Lung (tissue), 12 donors: ENCODE measurements around the gene TCEANC. TPM values are rescaled to one million over a fixed set of nuclear protein-coding genes. Genes with fewer than 3 reads are reported as not detected.

Experiments used
- ATAC-seq: fragments of 200-7000 bp; cut with Tn5 transposase; one replicate; pipeline ENCODE4 v1.9.1; 2020; ENCODE audit warnings: moderate number of reproducible peaks; ENCODE audit not compliant: insufficient read depth, low FRiP score
- DNase-seq, 3 donors: peaks; one replicate each; pipeline ENCODE4 v3.0.0-alpha.2; 2013 to 2017
- H3K27ac ChIP-seq, 2 donors: one replicate each; pipeline ENCODE4 v1.5.1; 2013; ENCODE audit warnings: mild to moderate bottlenecking in 2 of 2, moderate library complexity in 2 of 2, control low read depth in 1 of 2, inconsistent platforms in 1 of 2, low read depth in 1 of 2, low read length in 1 of 2
- H3K27me3 ChIP-seq, 3 donors: one replicate each; pipeline ENCODE4 v1.5.1; 2013; ENCODE audit warnings: low read length in 2 of 3; ENCODE audit not compliant: control insufficient read depth in 3 of 3, insufficient read depth in 3 of 3
- H3K36me3 ChIP-seq, 4 donors: one replicate each; pipeline ENCODE4 v1.5.1; 2013; ENCODE audit warnings: low read length in 4 of 4, mild to moderate bottlenecking in 1 of 4, moderate library complexity in 1 of 4; ENCODE audit not compliant: control insufficient read depth in 4 of 4, insufficient read depth in 4 of 4
- H3K4me1 ChIP-seq, 5 donors: one replicate each; pipeline ENCODE4 v1.5.1; 2013; ENCODE audit warnings: low read length in 5 of 5, mild to moderate bottlenecking in 2 of 5, moderate library complexity in 1 of 5; ENCODE audit not compliant: control insufficient read depth in 5 of 5, insufficient read depth in 5 of 5
- H3K4me3 ChIP-seq: one replicate; pipeline ENCODE4 v1.5.1; 2013; ENCODE audit warnings: mild to moderate bottlenecking, control low read depth, moderate library complexity
- H3K9ac ChIP-seq, 2 donors: one replicate each; pipeline ENCODE4 v1.5.1; 2013; ENCODE audit warnings: low read length in 2 of 2, control low read depth in 1 of 2; ENCODE audit not compliant: insufficient read depth in 1 of 2
- H3K9me3 ChIP-seq, 4 donors: one replicate each; pipeline ENCODE4 v1.5.1; 2013; ENCODE audit warnings: low read length in 3 of 4, mild to moderate bottlenecking in 1 of 4, moderate library complexity in 1 of 4; ENCODE audit not compliant: control insufficient read depth in 4 of 4, insufficient read depth in 3 of 4
- CTCF ChIP-seq: IDR thresholded peaks from 2 replicates; pipeline ENCODE4 v1.5.1; 2012; ENCODE audit warnings: mild to moderate bottlenecking; ENCODE audit errors: control extremely low read depth, extremely low read depth
- WGBS, 2 donors: extraction: QIAGEN DNeasy Blood & Tissue Kit; methylation state at CpG; one replicate each; pipeline ENCODE4 v1.1.7; 2013; 5-methylcytosine and 5-hydroxymethylcytosine counted together
- polyA plus RNA-seq, 2 donors: library from polyadenylated mRNA; stranded (reverse); fragments of 200-250 nt; gene quantifications; one replicate each; pipeline ENCODE4 v1.2.1, GENCODE V29; 2013
- total RNA-seq, 2 donors: library from RNA; depleted of rRNA in 1 of 2; stranded (reverse); fragments of >200 nt in 1 of 2; gene quantifications; one replicate each; pipeline ENCODE4 v1.2.1, GENCODE V29; 2014 to 2021
- donor health status: control.
- donor health status: control.
- donor health status: Bipolar disorder and iron deficiency.
- donor health status: healthy.
- donor health status: DM: yes; HTN: yes; CAD: no.

TCEANC gene
- total and polyA plus RNA-seq, 4 donors, result 0.94 to 6.7 (median 2.7) TPM

- Histone ChIP-seq H3K9ac (no peak overlapping the region), H3K4me3 (no peak overlapping the region), H3K27ac (no peak overlapping the region), H3K4me1 (no peaks in the 10 kb centered on the region), H3K27me3 (peaks cover 0 to 52% (median 28%) of the 10 kb centered on the region in 3 donors), H3K36me3 (no peaks in the 10 kb centered on the region), H3K9me3 (peaks cover 0 to 3% (median 0%) of the 10 kb centered on the region in 4 donors)
- DNase-seq (no peak), ATAC-seq (no peak)
- WGBS, 2 donors, result 57 to 86% methylated on average over 1 to 2 of the region's 2 CpGs
- TF ChIP-seq CTCF, result no peak
These were observed 45.0 kb upstream of the TCEANC start for GRCh38 chrX:13607996-13608365.

- H3K27ac ChIP-seq, result no peak overlapping the region
- H3K9me3 ChIP-seq, result peaks cover 0 to 3% (median 0%) of the 10 kb centered on the region in 4 donors
- DNase-seq, result no peak
- H3K27me3 ChIP-seq, result peaks cover 0 to 23% (median 19%) of the 10 kb centered on the region in 3 donors
- H3K4me1 ChIP-seq, result no peaks in the 10 kb centered on the region
- no peak for ATAC-seq
- no peak for TF ChIP-seq CTCF
- no peak overlapping the region for H3K9ac ChIP-seq
- H3K36me3 ChIP-seq, result no peaks in the 10 kb centered on the region
- no peak overlapping the region for H3K4me3 ChIP-seq
These were observed 38.8 kb upstream of the TCEANC start for GRCh38 chrX:13614154-13614553.

- H3K27ac ChIP-seq, result no peak overlapping the region
- H3K36me3 ChIP-seq, result no peaks in the 10 kb centered on the region
- H3K4me1 ChIP-seq, result no peaks in the 10 kb centered on the region
- WGBS, 2 donors, result 13 to 15% methylated on average over 1 of the region's 1 CpG
- peaks cover 0 to 6% (median 2%) of the 10 kb centered on the region in 4 donors for H3K9me3 ChIP-seq
- peaks cover 0 to 34% (median 9%) of the 10 kb centered on the region in 3 donors for H3K27me3 ChIP-seq
- no peak for ATAC-seq
- no peak for DNase-seq
- no peak overlapping the region for H3K4me3 ChIP-seq
- no peak for TF ChIP-seq CTCF
- no peak overlapping the region for H3K9ac ChIP-seq
These were observed 32.7 kb upstream of the TCEANC start for GRCh38 chrX:13620207-13620606.

GRCh38 chrX:13622401-13622964 is 30.5 kb upstream of the TCEANC start:
- H3K9ac ChIP-seq, result no peak overlapping the region
- no peaks in the 10 kb centered on the region for H3K36me3 ChIP-seq
- WGBS, 2 donors, result 83 to 95% methylated on average over 3 of the region's 3 CpGs
- DNase-seq (no peak), ATAC-seq (no peak)
- no peak overlapping the region for H3K27ac ChIP-seq
- no peaks in the 10 kb centered on the region for H3K4me1 ChIP-seq
- H3K9me3 ChIP-seq, result peaks cover 0 to 6% (median 2%) of the 10 kb centered on the region in 4 donors
- no peak overlapping the region for H3K4me3 ChIP-seq
- peaks cover 0 to 35% (median 12%) of the 10 kb centered on the region in 3 donors for H3K27me3 ChIP-seq
- no peak for TF ChIP-seq CTCF
